Nephron progenitor cell (in vitro differentiated cells): Measurements from ENCODE around the gene METTL18.

Source experiments
- DNase-seq: peaks from one replicate; pipeline ENCODE4 v3.0.0; 2021
- H3K27ac Mint-ChIP-seq: 2 replicates; pipeline ENCODE4 v1.8.0; 2021; ENCODE audit warnings: mild to moderate bottlenecking, moderate library complexity, mixed read lengths
- H3K27me3 Mint-ChIP-seq: 2 replicates; pipeline ENCODE4 v1.8.0; 2021; ENCODE audit warnings: mild to moderate bottlenecking, low read depth, mixed read lengths; ENCODE audit not compliant: poor library complexity
- H3K36me3 Mint-ChIP-seq: 2 replicates; pipeline ENCODE4 v1.8.0; 2021; ENCODE audit warnings: low read depth, mixed read lengths
- H3K4me1 Mint-ChIP-seq: 2 replicates; pipeline ENCODE4 v1.8.0; 2021; ENCODE audit warnings: mixed read lengths
- H3K4me3 Mint-ChIP-seq: 2 replicates; pipeline ENCODE4 v1.8.0; 2021; ENCODE audit warnings: mild to moderate bottlenecking, moderate library complexity, mixed read lengths
- H3K9me3 Mint-ChIP-seq: 2 replicates; pipeline ENCODE4 v1.8.0; 2021; ENCODE audit warnings: mild to moderate bottlenecking, moderate library complexity, mixed read lengths
- CTCF ChIP-seq: fragments of 200-600 bp; sonication (generic); IDR thresholded peaks from 2 replicates; pipeline ENCODE4 v1.5.0; 2021; ENCODE audit warnings: antibody characterized with exemption

Gene METTL18

GRCh38 chr1:169746550-169746949, 48.2 kb downstream of the METTL18 start:
- Mint-ChIP-seq H3K4me3 (no peak overlapping the region), H3K4me1 (peaks cover 6% of the 10 kb centered on the region), H3K27me3 (peaks cover 3% of the 10 kb centered on the region), H3K27ac (no peak overlapping the region), H3K36me3 (peaks cover 6% of the 10 kb centered on the region), H3K9me3 (peaks cover 13% of the 10 kb centered on the region)
- TF ChIP-seq CTCF = no peak
- DNase-seq = no peak

- Mint-ChIP-seq H3K27ac (no peak overlapping the region), H3K27me3 (peaks cover 3% of the 10 kb centered on the region), H3K4me3 (no peak overlapping the region), H3K4me1 (peaks cover 12% of the 10 kb centered on the region), H3K36me3 (peaks cover 6% of the 10 kb centered on the region), H3K9me3 (peaks cover 13% of the 10 kb centered on the region)
- DNase-seq = no peak
- TF ChIP-seq CTCF = no peak
Observed at GRCh38 chr1:169745015-169745861, 49.5 kb downstream of the METTL18 start.
